SW480 (cell line): Measurements from ENCODE around the gene POMC.
"Not testable (repeated sequence)": the region's sequence is repeated elsewhere in the genome, so short reads cannot be mapped to it uniquely, and the experiment has no call there.

Experiments
- DNase-seq: peaks from one replicate; pipeline ENCODE4 v3.0.0-alpha.2; 2016; ENCODE audit warnings: low spot score

Gene POMC

GRCh38 chr2:25168256-25169072 is at the start of gene POMC:
Gene POMC, minus strand, starts transcription at chr2:25168580. Its CDS starts 3,808 bp downstream, at chr2:25164772.
- no peak for DNase-seq

GRCh38 chr2:25218100-25218499 is 49.7 kb upstream of the POMC start:
- no peak for DNase-seq

- DNase-seq, result no peak
Measured at GRCh38 chr2:25215948-25216679, 47.7 kb upstream of the POMC start.

GRCh38 chr2:25215232-25215631 is 46.9 kb upstream of the POMC start:
- no peak for DNase-seq

GRCh38 chr2:25213229-25213628 is 44.8 kb upstream of the POMC start:
- DNase-seq, result no peak

- not testable (repeated sequence) for DNase-seq
Measured at GRCh38 chr2:25210923-25211322, 42.5 kb upstream of the POMC start.

GRCh38 chr2:25207078-25207545 is 38.7 kb upstream of the POMC start:
- no peak for DNase-seq

GRCh38 chr2:25204190-25204838 is 35.9 kb upstream of the POMC start:
- DNase-seq, result no peak

- peak; percentile 98 for DNase-seq
Measured at GRCh38 chr2:25202275-25202674, 33.9 kb upstream of the POMC start.

- peak; percentile 68 for DNase-seq
Measured at GRCh38 chr2:25201794-25202193, 33.4 kb upstream of the POMC start.

- DNase-seq, result peak; percentile 83
Measured at GRCh38 chr2:25201265-25201664, 32.9 kb upstream of the POMC start.

GRCh38 chr2:25198576-25198975 is 30.2 kb upstream of the POMC start:
- DNase-seq, result no peak

GRCh38 chr2:25198209-25198525 is 29.8 kb upstream of the POMC start:
- no peak for DNase-seq

GRCh38 chr2:25197336-25198208 is 29.2 kb upstream of the POMC start:
- peak; percentile 73 for DNase-seq

GRCh38 chr2:25194576-25195122 is 26.3 kb upstream of the POMC start:
- DNase-seq, result no peak

GRCh38 chr2:25190536-25190935 is 22.2 kb upstream of the POMC start:
- DNase-seq, result peak; percentile 63

- no peak for DNase-seq
Measured at GRCh38 chr2:25188405-25188804, 20.0 kb upstream of the POMC start.

GRCh38 chr2:25187729-25188350 is 19.5 kb upstream of the POMC start:
- DNase-seq, result peak; percentile 62

- DNase-seq, result no peak
Measured at GRCh38 chr2:25184254-25184653, 15.9 kb upstream of the POMC start.

- DNase-seq, result no peak
Measured at GRCh38 chr2:25178976-25179375, 10.6 kb upstream of the POMC start.

- no peak for DNase-seq
Measured at GRCh38 chr2:25177211-25177611, 8.8 kb upstream of the POMC start.
